GM18517 (cell line): ENCODE data around the gene ADRA2B.
"Not testable (repeated sequence)": the region's sequence is repeated elsewhere in the genome, so short reads cannot be mapped to it uniquely, and the experiment has no call there.

Source experiments
- ATAC-seq: cut with Tn5 transposase; IDR thresholded peaks from one replicate; pipeline ENCODE4 v1.9.1; 2021; ENCODE audit warnings: mild to moderate bottlenecking, moderate library complexity; ENCODE audit not compliant: unreplicated experiment

The ADRA2B gene

DNA sequence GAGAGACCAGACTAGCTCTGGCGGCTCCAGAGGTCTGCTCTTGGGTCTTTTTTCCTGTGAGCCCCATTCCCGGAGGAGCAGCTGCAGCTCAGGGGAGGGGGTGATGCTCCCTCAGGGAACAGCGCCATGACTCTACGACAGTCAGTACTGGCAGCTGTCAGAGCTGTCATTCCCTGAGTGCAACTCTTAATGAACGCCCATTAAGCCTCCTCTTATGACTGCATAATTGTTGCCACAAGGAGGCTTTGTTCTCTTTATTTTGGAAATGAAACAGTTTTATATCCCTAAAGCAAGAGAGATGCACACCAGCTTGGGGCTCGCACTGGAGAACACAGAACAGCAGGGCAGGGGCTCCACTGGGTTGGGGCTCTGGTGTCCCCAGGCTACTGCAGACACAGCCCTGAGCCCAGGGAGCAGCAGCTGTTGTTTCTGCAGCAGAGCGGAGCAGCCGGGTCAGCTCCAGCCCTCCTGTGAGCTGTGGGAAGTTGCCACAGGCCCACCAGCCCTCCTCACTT, 44.3 kb downstream of the ADRA2B start:
- not testable (repeated sequence) for ATAC-seq

DNA sequence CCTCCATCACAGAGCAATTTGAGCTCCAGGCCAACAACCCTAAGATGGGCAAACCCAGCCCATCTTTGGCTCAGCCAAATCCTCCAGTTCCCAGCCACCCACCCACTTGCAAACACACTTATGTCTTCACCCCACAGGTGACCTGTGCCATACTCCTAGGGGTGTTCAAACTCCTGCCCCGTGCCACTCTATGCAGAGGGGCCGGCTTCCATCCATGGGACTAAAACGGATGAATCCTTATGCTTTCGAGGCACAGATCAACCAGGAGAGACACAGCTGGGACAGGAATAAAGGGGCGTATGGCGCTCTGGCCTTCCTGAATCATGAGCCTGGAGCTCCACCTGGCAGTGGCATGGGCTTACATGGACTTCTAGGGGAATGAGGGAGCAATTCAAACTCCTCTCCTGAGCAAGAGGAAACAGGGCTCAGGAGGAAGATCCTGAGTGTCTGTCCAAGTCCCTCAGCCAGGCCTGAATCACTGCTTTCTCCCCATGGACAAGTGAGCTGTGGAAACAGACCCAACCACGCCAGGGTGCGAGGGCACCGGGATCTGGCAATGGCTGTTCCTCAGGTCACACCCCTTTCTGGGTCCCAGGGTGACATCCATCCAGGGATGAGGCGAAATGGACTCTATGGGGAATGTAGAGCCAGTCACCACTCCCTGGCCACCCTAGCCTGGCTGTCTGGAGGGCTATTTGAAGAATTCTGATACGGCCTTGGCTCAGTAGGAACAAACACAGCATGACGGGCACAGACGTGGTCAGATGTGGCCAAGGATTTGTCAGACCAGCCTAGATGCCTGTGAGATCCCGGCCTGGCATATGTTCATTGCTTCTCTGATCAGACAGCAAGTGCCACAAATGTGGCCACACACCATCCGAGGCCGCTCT, 45.0 kb downstream of the ADRA2B start:
- not testable (repeated sequence) for ATAC-seq

DNA sequence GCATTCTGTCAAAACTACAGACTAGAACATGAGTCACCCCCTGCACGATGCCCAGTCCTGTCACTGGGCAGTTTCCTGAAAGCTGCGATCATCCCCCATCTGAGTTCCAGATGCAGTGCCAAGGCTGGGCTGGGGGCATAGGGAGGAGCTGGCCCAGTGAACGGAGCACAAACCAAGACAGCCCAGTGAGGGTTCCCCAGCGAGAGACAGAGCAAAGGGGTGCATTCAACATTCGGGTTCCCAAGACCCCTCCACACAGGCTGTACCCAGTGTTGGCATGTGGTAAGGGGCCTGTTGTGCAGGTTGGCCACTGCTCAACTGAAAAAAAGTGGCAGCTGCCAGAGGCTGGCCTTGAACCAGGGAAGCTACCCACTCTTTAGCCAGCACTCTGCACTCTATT, 46.0 kb downstream of the ADRA2B start:
- ATAC-seq = not testable (repeated sequence)

DNA sequence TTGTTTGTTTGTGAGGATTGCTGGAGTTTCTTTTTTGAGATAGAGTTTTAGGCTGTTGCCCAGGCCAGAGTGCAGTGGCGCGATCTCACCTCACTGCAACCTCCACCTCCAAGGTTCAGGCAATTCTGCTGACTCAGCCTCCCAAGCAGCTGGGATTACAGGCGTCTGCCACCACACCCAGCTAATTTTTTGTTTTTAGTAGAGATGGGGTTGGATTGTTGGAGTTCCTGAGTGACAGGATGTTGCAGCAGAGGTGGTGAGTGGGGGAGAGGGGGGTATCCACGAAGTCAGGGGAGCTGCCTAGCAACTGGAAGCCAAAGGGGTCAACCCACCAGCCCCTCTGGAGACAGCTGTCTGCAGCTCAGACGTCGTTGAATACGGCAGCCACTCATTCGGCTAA, 46.5 kb downstream of the ADRA2B start:
- ATAC-seq = not testable (repeated sequence)

DNA sequence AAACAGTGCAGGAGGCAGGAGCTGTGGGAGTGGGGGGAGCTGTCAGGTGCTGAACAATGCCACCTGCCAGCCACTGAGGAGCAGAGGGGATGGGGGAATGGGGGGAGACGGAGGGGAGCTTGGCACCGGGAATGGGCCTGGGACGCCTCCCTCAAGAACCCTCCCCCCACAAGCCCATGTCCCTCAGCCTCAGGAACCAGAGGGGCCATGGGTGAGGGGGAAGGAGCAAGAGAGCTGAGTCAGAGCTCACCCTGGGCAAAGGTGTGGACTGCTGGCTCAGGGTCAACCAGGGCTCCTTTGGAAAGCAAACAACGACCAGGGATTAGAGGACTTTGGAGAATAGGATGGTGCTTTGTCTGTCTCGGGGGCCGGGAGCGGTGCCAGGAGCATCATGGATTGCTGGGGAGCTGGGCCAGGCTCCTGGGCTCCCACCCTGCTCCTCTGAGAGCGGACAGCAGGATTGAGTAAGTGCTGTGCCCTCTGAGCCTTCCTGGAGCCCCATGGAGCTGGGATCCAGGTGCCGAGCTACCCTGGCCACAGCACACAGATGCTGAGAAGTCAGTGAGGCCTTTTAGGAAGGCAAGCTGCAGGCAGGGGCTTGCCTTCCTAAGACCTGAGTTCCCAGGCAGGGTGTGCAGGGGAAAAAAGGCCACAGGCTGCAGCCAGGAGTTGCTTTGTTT, 48.3 kb downstream of the ADRA2B start:
- ATAC-seq = not testable (repeated sequence)

DNA sequence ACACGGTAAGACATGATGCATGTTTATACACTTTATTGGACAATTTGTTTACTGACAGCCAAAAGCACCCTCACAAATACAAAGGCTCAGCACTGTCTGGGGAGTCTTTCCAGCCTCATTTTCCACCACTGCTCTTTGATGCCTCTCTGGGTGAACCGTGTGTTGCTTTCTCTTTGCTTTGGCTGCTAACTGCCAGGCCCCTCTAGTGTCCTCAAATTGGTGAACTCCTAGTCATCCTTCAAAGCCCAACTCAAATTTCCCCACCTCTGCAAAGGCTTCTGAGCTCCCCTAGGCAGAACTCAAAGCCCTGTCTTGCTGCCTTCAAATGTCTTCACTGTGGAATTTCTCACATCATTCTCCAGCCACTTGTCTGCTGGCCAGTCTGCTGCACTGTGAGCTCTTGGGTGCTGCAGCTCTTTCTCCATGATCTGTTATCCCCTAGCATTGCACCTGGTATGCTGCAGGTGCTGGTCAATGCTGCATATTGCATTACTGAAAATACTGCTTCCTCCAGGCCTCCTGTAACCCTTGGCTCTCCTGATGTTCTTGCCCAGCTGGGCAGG, 49.2 kb downstream of the ADRA2B start:
- ATAC-seq = not testable (repeated sequence)

DNA sequence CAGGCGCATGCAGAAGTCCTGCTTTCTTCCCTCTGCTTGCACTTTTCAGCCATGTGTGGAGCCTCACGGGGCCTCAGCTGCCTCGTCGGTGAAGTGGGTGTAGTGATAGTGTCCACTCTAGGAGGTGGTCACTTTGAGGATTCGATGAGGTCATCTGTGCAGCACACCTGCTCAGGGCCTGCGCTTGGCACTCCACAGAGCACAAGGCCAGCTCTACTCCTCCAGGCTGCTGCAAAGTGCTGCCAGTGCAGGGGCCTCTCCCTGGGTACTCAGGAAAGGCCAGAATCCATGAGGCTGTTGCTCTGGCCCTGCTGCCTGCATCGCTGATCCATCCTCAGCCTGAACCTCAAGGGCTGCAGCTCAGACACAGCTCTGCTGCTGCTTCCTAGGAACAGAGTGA, 49.9 kb downstream of the ADRA2B start:
- not testable (repeated sequence) for ATAC-seq

DNA sequence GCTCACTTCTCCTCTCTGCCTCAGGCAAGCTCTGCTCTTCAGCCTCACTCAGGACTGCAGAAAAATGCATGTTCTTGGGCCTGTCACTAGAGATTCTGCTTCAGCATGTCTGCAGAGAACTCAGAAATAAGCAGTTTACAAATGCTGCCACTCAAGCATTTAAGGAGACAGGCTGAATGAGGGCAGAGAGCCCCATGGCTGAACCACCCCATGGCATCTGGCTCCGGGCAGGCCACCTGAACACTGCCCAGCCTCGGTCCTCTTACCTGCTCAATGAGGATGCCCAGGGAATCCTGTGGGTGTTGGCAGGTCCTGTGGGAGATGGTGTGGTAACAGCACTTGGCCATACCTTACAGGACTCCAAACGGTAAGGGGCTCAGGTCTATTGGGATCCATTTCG, 50.4 kb downstream of the ADRA2B start:
- not testable (repeated sequence) for ATAC-seq

DNA sequence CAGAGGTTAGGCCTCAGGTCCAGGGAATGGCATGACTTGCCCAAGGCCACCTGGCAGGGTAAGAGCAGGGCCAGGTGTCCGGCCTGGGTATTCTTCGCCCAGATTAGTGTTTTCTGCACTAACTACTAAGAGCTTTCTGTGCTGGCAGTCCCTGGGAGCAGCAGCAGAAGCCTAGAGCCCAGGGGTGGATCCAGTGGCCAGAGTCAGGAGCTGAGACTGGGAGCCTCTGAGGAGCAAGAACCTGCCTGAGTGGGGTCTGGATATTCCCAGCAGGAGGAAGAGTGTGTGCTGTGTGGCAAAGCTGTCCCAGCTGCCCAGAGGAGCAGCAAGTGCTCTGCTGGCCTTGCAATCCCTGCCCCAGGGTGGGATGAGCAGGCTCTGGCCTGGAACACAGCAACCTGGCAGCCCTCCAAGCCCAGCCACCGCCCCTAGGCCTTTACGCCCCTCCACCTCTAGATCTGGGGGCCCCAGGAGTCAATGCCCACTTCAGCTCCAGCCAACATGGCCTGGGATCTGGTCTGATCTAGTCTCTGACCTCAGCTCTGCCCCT, 50.9 kb downstream of the ADRA2B start:
- ATAC-seq = no peak

DNA sequence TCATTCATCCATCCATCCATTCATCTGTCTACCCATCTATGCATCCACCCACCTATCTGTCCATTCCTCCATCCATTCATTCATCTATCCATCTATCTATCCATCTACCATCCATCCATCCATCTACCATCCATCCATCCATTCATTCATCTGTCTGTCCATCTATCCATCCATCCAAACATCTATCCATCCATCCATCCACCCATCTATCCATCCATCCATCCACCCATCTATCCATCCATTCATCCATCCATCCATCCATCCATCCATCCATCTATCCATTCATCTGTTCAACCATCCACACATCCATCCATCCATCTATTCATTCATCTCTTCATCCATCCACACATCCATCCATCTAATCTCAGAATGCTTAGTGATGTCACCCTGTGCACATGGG, 51.6 kb downstream of the ADRA2B start:
- ATAC-seq = not testable (repeated sequence)

DNA sequence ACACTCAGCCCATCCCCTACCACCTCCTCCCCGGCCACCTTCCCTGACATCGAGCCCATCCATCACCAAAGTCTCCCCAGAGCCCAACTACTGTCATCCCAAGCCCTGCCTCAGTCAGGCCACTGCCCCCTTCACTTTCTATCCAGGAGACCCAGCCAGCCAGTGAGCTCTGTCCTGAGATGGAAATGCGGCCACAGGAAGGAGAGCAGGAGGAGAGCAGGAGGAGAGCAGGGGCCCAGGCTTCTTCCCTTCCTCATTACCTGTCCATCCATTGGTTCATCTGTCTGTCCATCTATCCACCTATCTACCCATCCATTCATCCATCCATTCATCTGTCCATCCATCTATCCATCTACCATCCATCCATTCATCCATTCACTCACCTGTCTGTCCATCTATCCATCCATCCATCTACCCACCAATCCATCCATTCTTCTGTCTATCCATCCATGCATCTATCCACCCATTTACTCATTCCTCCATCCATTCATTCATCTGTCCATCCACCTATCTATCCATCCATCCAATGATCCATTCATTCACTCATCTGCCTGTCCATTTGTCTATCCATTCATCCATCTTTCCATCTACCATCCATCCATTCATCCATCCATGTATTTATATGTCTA, 52.2 kb downstream of the ADRA2B start:
- not testable (repeated sequence) for ATAC-seq

DNA sequence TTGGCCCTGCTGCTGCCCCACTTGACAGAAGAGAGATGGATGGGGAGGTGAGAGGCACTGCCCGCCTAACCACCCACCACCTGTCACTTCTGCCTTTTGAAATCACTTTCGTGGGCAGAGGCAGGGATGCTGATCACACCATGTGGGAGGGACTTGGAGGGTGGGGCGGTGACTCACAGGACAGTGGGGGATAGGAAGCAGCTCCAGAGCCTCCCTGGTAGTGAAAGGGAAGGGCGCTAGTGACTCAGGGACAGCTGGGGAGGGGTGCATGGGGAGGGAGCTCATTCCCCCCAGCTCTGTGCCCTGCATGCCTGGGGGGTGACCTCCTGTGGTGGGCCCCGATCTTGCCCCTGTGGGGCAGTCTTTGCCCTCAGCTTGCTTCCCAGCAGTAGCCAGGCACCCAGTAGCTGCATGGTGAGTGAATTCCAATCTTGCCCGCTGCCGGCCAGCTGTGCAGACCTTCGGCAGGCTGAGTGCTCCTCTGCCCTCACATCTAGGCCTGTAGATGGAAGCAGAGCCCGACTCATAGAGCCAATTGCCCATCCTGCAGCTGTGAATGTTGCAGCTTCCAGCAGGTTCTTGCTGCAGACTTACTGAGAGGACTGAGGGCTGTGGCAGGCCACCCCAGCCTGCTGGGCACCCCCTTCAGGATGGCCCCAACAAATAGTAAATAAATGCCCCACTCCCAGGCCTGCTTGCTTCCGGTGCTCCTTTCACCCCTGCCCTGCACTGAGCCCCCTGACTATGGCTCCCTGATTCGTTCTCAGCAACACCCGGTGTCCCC, 53.1 kb downstream of the ADRA2B start:
- ATAC-seq = not testable (repeated sequence)
